BJ (cell line): ENCODE measurements around the gene PDZRN3. TPM values are rescaled to one million over a fixed set of nuclear protein-coding genes. Genes with fewer than 3 reads are reported as not detected.

Experiments used
- CTCF ChIA-PET: fragments of 350-600 bp; formaldehyde crosslinking; extraction: SDS; loops from one replicate; lab custom pipeline; 2021; ENCODE audit warnings: antibody characterized with exemption, inconsistent platforms; lab: Yijun Ruan, JAX
- POLR2A ChIA-PET: fragments of 300-600 bp; sonication (Branson Sonifier 250); formaldehyde crosslinking; extraction: SDS; loops from one replicate; lab custom pipeline; 2021; ENCODE audit warnings: antibody characterized with exemption; lab: Charles Lee
- DNase-seq: peaks from one replicate; pipeline ENCODE4 v3.0.0-alpha.2; 2011; ENCODE audit warnings: low read depth
- H3K27me3 ChIP-seq: 2 replicates; pipeline ENCODE4 v1.6.0; 2011; ENCODE audit warnings: low read length; ENCODE audit not compliant: control insufficient read depth, insufficient read depth
- H3K36me3 ChIP-seq: 2 replicates; pipeline ENCODE4 v1.5.1; 2011; ENCODE audit warnings: low read length; ENCODE audit not compliant: control insufficient read depth, insufficient read depth
- H3K4me3 ChIP-seq: 2 replicates; pipeline ENCODE4 v1.5.1; 2011; ENCODE audit warnings: low read depth, mild to moderate bottlenecking, control low read depth, low read length
- polyA plus RNA-seq: library from polyadenylated mRNA; depleted of rRNA; stranded (reverse); fragments of >200 nt; gene quantifications from 2 replicates; pipeline ENCODE4 v1.2.3, GENCODE V29; 2011
- TF ChIP-seq, protein P1 (sequence below): IDR thresholded peaks from 2 replicates; pipeline ENCODE4 v1.5.1; 2011; ENCODE audit warnings: low read depth, mild to moderate bottlenecking, control low read depth, inconsistent platforms, low read length, moderate library complexity; ENCODE audit not compliant: insufficient read depth

The PDZRN3 gene
- polyA plus RNA-seq, 1 experiment: 4.9 TPM

DNA sequence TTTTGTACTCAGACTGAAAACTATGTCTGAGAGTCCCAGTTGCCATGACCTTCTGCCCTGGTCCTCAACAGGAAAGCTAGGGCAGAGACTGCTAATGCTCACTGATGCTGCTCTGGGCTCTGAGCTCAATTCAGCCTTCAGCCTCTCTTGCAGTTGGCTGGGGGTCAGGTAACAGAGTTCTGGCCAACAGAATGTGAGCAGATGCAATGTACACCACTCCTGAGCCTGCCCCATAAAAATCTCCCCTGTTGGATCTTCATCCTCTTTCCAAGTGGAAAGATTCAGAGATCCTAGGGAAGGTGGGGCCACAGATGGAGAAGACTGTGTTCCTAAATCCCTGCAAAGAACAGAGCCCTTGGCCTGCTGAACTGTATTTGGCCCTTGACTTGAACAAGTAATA lies 87.8 kb downstream of the PDZRN3 start:
- Histone ChIP-seq H3K36me3 (no peaks in the 10 kb centered on the region; the same call in 1 of the 2 replicates), H3K4me3 (no peak overlapping the region), H3K27me3 (no peaks in the 10 kb centered on the region)
- TF ChIP-seq, protein P1, sequence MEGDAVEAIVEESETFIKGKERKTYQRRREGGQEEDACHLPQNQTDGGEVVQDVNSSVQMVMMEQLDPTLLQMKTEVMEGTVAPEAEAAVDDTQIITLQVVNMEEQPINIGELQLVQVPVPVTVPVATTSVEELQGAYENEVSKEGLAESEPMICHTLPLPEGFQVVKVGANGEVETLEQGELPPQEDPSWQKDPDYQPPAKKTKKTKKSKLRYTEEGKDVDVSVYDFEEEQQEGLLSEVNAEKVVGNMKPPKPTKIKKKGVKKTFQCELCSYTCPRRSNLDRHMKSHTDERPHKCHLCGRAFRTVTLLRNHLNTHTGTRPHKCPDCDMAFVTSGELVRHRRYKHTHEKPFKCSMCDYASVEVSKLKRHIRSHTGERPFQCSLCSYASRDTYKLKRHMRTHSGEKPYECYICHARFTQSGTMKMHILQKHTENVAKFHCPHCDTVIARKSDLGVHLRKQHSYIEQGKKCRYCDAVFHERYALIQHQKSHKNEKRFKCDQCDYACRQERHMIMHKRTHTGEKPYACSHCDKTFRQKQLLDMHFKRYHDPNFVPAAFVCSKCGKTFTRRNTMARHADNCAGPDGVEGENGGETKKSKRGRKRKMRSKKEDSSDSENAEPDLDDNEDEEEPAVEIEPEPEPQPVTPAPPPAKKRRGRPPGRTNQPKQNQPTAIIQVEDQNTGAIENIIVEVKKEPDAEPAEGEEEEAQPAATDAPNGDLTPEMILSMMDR: no peak
- DNase-seq: no peak
- ChIA-PET POLR2A (no interaction called here), CTCF (no interaction called here)

DNA sequence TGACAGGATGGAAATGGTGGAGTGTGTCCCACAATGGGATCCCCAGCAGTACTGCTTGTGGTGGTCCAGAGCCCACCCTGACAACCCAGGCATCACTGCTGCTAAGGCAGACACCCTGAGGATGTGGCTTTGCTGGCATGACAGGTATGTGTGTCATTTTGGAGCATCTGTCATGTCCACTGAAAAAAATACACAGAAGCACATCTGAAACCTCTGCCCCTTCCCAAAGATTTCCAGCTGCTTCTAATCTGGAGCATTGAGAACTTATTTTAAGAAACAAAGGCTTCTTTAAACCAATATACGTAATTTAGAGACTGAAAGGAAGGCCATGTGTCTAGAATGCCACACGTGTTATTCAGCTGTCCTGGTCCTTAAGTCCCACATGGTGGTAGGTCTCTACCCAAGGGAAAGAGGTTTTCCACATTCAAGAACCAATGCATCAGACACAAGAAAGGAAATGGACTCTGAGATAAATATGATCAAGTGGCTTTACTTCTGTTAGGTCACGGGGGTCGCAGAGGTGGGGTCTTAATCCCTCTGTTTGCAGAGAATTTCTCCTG lies 88.3 kb downstream of the PDZRN3 start:
- CTCF ChIA-PET: interaction anchor here (0.6 kb wide), 1 partner anchor 13 kb away, joined by 3 read pairs; no protein-coding TSS in a partner anchor
- no peaks in the 10 kb centered on the region for H3K27me3 ChIP-seq
- TF ChIP-seq, protein P1: no peak
- H3K4me3 ChIP-seq: no peak overlapping the region
- no peak for DNase-seq
- H3K36me3 ChIP-seq: no peaks in the 10 kb centered on the region; the same call in 1 of the 2 replicates
- POLR2A ChIA-PET: no interaction called here

DNA sequence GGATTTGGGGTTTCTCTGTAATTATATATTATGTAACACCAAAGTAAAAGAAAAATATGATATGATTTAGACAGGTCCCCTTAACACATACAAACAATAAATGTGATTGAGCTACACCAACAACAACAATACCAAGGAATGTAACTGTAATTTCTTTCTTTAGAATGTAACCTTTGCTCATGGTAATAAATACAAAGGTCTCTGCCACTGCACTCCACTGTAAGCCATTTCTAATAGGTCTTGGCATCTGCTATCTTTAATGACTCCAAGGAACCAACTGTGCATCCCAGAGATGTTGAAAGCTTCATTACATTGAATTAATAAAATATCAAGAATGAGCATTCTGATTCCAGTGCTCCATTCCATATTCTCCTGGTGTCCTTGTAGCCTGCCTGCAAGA lies 88.8 kb downstream of the PDZRN3 start:
- Histone ChIP-seq H3K27me3 (no peaks in the 10 kb centered on the region), H3K4me3 (no peak overlapping the region), H3K36me3 (no peaks in the 10 kb centered on the region; the same call in 1 of the 2 replicates)
- ChIA-PET CTCF (interaction anchor here (0.6 kb wide), 1 partner anchor 13 kb away, joined by 3 read pairs; no protein-coding TSS in a partner anchor), POLR2A (no interaction called here)
- no peak for DNase-seq
- TF ChIP-seq, protein P1: no peak

DNA sequence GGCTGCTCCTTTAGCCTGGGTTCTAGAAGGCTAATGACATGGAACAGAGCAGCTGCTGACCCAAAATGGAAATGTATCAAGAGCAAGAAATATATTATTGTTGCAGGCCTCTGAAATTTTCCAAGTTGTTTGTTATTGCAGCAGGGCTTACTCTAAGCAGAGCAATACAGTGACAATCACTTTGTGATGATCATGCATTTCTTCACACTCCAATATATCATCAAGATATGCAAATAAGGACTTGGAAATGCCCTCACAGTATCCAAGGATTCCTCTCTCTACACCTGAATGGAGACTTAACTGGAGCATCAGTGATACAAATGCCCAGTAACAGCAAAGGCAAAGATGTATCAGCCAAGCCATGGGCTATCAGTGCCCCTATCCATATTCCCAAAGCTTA lies 89.6 kb downstream of the PDZRN3 start:
- Histone ChIP-seq H3K36me3 (no peaks in the 10 kb centered on the region; the same call in 1 of the 2 replicates), H3K4me3 (no peak overlapping the region), H3K27me3 (no peaks in the 10 kb centered on the region)
- ChIA-PET CTCF (no interaction called here), POLR2A (no interaction called here)
- TF ChIP-seq, protein P1: no peak
- DNase-seq: no peak

DNA sequence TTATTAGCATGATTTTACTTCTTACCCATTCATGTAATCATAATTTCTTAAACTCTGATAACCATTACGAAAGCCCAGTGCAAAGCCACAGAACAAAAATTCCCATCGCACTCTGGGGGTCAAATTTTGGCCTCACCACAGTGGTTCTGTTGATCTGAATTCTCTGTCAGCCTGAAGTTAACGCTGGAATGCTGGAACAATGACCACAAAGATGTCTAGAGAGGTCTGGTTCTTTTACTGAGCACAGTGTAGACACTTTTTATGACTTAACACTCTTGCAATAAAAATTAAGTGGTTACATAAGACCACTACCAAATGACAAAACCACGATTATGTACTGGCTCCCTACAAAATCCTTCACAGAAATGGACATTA lies 94.7 kb downstream of the PDZRN3 start:
- H3K36me3 ChIP-seq: no peaks in the 10 kb centered on the region
- POLR2A ChIA-PET: no interaction called here
- no peaks in the 10 kb centered on the region for H3K27me3 ChIP-seq
- TF ChIP-seq, protein P1: no peak
- H3K4me3 ChIP-seq: no peak overlapping the region
- DNase-seq: peak; percentile 79
- CTCF ChIA-PET: interaction anchor here (0.9 to 1.0 kb wide), 2 partner anchors 16 to 71 kb away, joined by 3 read pairs; no protein-coding TSS in a partner anchor
